ENCODE measurements around the gene HDLBP.
A peak's percentile ranks its signal among the peaks of the same experiment; 100 is the strongest.

Gene HDLBP

DNA sequence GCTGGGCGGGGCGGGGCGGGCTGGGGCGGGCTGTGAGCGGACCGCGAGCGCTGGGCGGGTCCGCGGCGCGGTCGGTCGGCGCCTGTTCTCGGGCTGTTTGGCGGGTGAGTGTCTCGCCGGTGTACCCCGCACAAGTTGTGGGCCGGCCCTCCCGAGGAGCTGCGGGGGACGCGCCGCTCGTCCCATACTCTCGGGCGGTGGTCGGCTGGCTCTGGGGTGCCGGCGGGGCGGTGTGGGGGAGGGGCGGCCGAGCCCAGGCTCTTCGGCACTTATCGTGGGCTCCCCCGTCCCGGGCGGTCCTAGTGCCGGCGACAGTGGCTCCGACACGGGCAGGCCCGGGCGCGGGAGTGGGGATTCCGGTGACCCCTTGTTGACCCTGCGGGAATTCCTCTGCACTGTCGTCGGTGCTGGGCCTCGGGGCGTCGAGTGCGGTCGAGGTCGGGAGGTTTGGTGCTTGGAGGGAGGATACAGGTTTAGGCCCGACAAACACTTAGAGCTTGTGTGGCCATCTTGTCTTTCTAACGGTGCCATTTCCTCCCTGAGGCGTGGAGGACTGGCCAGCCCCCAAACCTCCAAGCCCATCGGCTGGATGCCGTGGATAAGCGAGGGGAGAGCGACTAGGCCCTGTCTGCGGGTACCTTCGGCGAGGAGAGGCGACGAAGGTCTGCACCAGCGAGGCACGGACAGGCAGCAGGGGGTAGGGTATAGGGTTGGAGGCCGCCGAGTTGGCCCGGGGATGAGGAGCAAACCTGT is 583 bp upstream of the HDLBP start, which contains the start of gene SEPTIN2:
Gene SEPTIN2, plus strand, starts transcription at position 47 of the 753 bp plus-strand sequence. CDS start 8,308 bp downstream, outside the sequence.
- no peak; the same call in none of the 2 replicates for TF ChIP-seq POLR2AphosphoS5 (IDR thresholded peaks at IDR 0.05; ENCODE audit: low read depth, low read length)
- no peak for TF ChIP-seq FOXP2 (optimal IDR thresholded peaks at IDR 0.05; ENCODE audit: borderline replicate concordance, extremely low read depth, extremely low read length, insufficient read depth)
- TF ChIP-seq, protein P1, sequence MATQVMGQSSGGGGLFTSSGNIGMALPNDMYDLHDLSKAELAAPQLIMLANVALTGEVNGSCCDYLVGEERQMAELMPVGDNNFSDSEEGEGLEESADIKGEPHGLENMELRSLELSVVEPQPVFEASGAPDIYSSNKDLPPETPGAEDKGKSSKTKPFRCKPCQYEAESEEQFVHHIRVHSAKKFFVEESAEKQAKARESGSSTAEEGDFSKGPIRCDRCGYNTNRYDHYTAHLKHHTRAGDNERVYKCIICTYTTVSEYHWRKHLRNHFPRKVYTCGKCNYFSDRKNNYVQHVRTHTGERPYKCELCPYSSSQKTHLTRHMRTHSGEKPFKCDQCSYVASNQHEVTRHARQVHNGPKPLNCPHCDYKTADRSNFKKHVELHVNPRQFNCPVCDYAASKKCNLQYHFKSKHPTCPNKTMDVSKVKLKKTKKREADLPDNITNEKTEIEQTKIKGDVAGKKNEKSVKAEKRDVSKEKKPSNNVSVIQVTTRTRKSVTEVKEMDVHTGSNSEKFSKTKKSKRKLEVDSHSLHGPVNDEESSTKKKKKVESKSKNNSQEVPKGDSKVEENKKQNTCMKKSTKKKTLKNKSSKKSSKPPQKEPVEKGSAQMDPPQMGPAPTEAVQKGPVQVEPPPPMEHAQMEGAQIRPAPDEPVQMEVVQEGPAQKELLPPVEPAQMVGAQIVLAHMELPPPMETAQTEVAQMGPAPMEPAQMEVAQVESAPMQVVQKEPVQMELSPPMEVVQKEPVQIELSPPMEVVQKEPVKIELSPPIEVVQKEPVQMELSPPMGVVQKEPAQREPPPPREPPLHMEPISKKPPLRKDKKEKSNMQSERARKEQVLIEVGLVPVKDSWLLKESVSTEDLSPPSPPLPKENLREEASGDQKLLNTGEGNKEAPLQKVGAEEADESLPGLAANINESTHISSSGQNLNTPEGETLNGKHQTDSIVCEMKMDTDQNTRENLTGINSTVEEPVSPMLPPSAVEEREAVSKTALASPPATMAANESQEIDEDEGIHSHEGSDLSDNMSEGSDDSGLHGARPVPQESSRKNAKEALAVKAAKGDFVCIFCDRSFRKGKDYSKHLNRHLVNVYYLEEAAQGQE (IDR thresholded peaks at IDR 0.05; ENCODE audit: insufficient read depth in 1 of 2, low read depth in 2 of 2, low read length in 2 of 2) = no peak
- peak; percentile 12; the same call in 1 of the 2 replicates for TF ChIP-seq TAF1 (IDR thresholded peaks at IDR 0.05; ENCODE audit: borderline replicate concordance, insufficient read depth, low read length)
- peak; percentile 25; the same call in 1 of the 2 replicates for TF ChIP-seq SIN3A (IDR thresholded peaks at IDR 0.05; ENCODE audit: borderline replicate concordance, insufficient read depth, low read length)

DNA sequence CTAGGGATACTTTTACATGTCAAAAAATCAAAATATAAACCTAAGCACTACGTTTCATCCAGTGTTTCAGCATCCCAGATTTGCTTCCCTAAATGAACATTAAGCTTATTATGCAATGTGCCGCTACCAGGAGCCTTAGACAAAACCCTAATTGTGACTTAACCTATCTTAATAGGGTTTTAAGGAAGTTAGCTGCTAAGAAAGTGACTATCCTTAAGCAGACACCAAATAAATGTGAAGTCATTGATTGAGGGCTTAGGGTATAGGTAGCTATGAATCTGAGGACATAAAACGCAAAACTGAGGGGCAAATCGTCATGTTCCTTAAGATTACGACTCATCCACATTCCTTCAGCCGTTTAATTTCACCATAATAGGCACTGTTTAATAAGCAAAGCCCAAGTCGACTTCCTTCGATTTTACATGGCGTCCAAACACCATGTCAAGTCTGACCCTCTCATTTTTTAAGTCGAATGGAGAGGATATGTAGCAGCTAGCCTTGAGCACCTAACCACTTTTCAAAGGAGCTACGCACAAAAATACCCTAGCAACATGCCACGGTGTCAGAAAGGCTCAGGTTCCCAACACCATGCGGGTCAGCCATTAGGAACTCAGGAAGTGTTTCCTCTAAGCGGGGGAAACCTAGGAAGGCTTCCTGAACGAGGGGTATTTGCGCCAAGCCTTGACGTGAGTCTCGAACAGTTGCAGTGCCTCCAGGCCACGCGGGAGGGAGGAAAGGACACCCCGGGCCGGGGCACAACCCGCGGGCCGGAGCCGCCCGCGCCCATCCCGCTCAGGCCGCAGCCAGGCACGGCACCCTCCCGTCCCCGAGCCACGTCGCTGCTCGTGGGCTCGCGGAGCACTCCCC is 1.0 kb downstream of the HDLBP start:
- TF ChIP-seq TAF1 (IDR thresholded peaks at IDR 0.05; ENCODE audit: borderline replicate concordance, insufficient read depth, low read length) (0 out of 2 replicates have a peak, but pooled peaks have one; percentile 42), SIN3A (IDR thresholded peaks at IDR 0.05; ENCODE audit: borderline replicate concordance, insufficient read depth, low read length) (no peak), FOXP2 (optimal IDR thresholded peaks at IDR 0.05; ENCODE audit: borderline replicate concordance, extremely low read depth, extremely low read length, insufficient read depth) (no peak), POLR2AphosphoS5 (IDR thresholded peaks at IDR 0.05; ENCODE audit: low read depth, low read length) (peak; percentile 27; the same call in 1 of the 2 replicates)
- TF ChIP-seq, protein P1 (IDR thresholded peaks at IDR 0.05; ENCODE audit: insufficient read depth in 1 of 2, low read depth in 2 of 2, low read length in 2 of 2) = no peak

DNA sequence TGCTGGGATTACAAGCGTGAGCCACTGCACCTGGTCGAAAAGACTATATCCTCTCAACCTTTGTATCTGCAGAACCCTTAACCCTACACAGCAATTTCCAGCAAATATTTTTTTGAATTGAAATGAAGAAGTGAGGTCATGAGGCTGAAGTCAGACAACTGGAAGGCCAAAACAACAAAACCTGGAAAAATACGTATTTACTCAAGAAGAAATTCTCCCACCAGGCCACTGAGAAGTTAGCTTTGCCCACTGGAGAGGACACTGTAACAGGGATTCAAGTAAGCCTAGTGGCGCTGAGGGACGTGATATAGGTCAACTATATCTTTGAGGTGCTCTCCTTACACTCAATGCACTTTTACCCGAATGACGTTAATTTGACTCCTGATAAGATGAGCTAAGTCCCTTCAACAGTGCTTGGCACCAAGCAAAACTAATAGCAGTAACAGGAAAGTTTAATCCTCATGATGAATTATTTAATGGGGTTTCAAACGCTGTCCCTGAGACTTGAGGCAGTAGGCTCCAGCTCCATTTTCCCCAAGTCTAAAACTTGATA is 1.9 kb downstream of the HDLBP start:
- no peak for TF ChIP-seq SIN3A (IDR thresholded peaks at IDR 0.05; ENCODE audit: borderline replicate concordance, insufficient read depth, low read length)
- no peak for TF ChIP-seq TAF1 (IDR thresholded peaks at IDR 0.05; ENCODE audit: borderline replicate concordance, insufficient read depth, low read length)
- no peak for TF ChIP-seq POLR2AphosphoS5 (IDR thresholded peaks at IDR 0.05; ENCODE audit: low read depth, low read length)
- TF ChIP-seq FOXP2 (optimal IDR thresholded peaks at IDR 0.05; ENCODE audit: borderline replicate concordance, extremely low read depth, extremely low read length, insufficient read depth) = no peak
- TF ChIP-seq, protein P1 (IDR thresholded peaks at IDR 0.05; ENCODE audit: insufficient read depth in 1 of 2, low read depth in 2 of 2, low read length in 2 of 2) = no peak

DNA sequence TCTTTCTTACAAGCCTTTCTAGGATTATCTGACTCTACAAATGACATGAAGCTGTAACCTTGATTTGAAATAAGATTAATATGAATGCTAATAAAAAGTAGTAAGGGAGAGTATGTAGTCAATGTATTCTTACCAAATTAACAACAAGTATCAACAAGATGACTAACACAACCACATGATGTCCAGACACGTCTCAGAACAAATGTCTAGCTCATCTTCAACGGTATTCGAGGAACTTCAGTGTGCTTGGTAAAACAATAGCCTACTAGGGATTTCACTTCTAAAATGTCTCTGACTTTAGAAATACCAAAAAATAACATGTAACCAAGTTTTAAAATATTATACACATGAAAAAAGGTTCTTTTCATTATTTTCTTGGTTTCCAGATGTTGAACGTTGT is 3.4 kb downstream of the HDLBP start:
- no peak for TF ChIP-seq POLR2AphosphoS5 (IDR thresholded peaks at IDR 0.05; ENCODE audit: low read depth, low read length)

DNA sequence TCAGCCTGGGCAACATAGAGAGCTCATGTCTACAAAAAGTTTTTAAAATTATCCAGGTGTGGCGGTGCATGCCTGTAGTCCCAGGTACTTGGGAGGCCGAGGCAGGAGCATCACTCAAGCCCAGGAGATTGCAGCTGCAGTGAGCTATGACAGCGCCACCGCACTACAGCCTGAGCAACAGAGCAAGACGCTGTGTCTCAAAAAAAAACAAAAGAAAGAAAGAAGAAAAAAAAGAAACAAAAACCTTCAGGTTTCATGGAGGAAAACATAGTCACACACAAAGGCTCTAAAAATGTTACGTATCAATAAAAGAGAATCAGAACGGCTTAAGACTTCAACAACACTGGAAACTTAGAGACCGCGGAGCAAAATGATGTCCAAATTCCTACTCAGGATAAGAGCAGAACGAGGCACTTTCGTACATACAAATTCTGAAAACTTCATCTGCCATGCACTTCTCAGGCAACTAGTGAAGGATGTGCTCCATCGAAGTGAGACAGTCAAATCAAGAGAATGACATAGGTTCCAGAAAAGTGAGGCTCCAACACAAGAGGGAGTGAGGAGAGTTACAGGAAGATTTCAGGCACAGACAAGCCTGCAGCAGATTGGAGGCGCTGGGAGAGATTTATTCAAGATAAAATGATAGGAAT is 4.4 kb downstream of the HDLBP start:
- no peak for TF ChIP-seq SIN3A (IDR thresholded peaks at IDR 0.05; ENCODE audit: borderline replicate concordance, insufficient read depth, low read length)
- TF ChIP-seq TAF1 (IDR thresholded peaks at IDR 0.05; ENCODE audit: borderline replicate concordance, insufficient read depth, low read length) = no peak
- no peak for TF ChIP-seq POLR2AphosphoS5 (IDR thresholded peaks at IDR 0.05; ENCODE audit: low read depth, low read length)
- TF ChIP-seq FOXP2 (optimal IDR thresholded peaks at IDR 0.05; ENCODE audit: borderline replicate concordance, extremely low read depth, extremely low read length, insufficient read depth) = no peak
- TF ChIP-seq, protein P1 (IDR thresholded peaks at IDR 0.05; ENCODE audit: insufficient read depth in 1 of 2, low read depth in 2 of 2, low read length in 2 of 2) = no peak

All from PFSK-1 (cell line).